OCI-LY1 (cell line): ENCODE measurements around the gene COLEC12.

Source experiments
- H2AFZ ChIP-seq: fragments of 200-600 bp; sonication (generic), shearing (Covaris generic); 2 replicates; pipeline ENCODE4 v1.6.0; 2014; ENCODE audit warnings: antibody characterized with exemption, mild to moderate bottlenecking, low read length
- H3F3A ChIP-seq: fragments of 200-600 bp; sonication (generic), shearing (Covaris generic); 2 replicates; pipeline ENCODE4 v1.6.0; 2014; ENCODE audit warnings: mild to moderate bottlenecking, antibody characterized with exemption, low read length, moderate library complexity; ENCODE audit not compliant: insufficient read depth
- H3K27ac ChIP-seq: fragments of 200-600 bp; sonication (generic); 2 replicates; pipeline ENCODE4 v1.5.1; 2014; ENCODE audit warnings: low read length, mixed run types, mild to moderate bottlenecking, low read depth; ENCODE audit not compliant: poor library complexity, severe bottlenecking
- H3K27me3 ChIP-seq: fragments of 200-600 bp; sonication (generic); 2 replicates; pipeline ENCODE4 v1.6.0; 2014; ENCODE audit warnings: antibody characterized with exemption, mild to moderate bottlenecking, low read length, moderate library complexity; ENCODE audit not compliant: insufficient read depth
- H3K36me3 ChIP-seq: fragments of 200-600 bp; sonication (generic); 2 replicates; pipeline ENCODE4 v1.6.1; 2014; ENCODE audit warnings: mild to moderate bottlenecking, antibody characterized with exemption, low read length, moderate library complexity, mixed read lengths; ENCODE audit not compliant: insufficient read depth
- H3K4me1 ChIP-seq: fragments of 200-600 bp; sonication (generic); 2 replicates; pipeline ENCODE4 v1.5.1; 2014; ENCODE audit warnings: mild to moderate bottlenecking, low read length, moderate library complexity; ENCODE audit not compliant: insufficient read depth, severe bottlenecking
- H3K4me2 ChIP-seq: fragments of 200-600 bp; sonication (generic), shearing (Covaris generic); 2 replicates; pipeline ENCODE4 v1.6.1; 2014; ENCODE audit warnings: low read length
- H3K4me3 ChIP-seq: fragments of 200-600 bp; sonication (generic); 2 replicates; pipeline ENCODE4 v1.5.1; 2014; ENCODE audit warnings: low read length, low read depth, mild to moderate bottlenecking, mixed read lengths; ENCODE audit not compliant: poor library complexity, severe bottlenecking
- H3K79me2 ChIP-seq: fragments of 200-600 bp; shearing (Covaris generic); 2 replicates; pipeline ENCODE4 v1.6.1; 2016; ENCODE audit warnings: mixed run types, low read length, mixed read lengths; ENCODE audit not compliant: insufficient read depth
- H3K9ac ChIP-seq: fragments of 200-600 bp; sonication (generic), shearing (Covaris generic); 2 replicates; pipeline ENCODE4 v1.6.1; 2014; ENCODE audit warnings: mild to moderate bottlenecking, low read length, mixed read lengths
- H3K9me2 ChIP-seq: fragments of 200-600 bp; sonication (generic), shearing (Covaris generic); 2 replicates; pipeline ENCODE4 v1.6.1; 2014; ENCODE audit warnings: low read depth, mild to moderate bottlenecking, low read length, mixed read lengths
- H3K9me3 ChIP-seq: fragments of 200-600 bp; shearing (Covaris generic); 2 replicates; pipeline ENCODE4 v1.6.1; 2014; ENCODE audit warnings: low read length, mixed read lengths
- H4K20me1 ChIP-seq: fragments of 200-600 bp; sonication (generic), shearing (Covaris generic); 2 replicates; pipeline ENCODE4 v1.6.0; 2016; ENCODE audit warnings: mild to moderate bottlenecking, low read length; ENCODE audit not compliant: insufficient read depth
- CTCF ChIP-seq: fragments of 200-600 bp; sonication (generic), shearing (Covaris generic); IDR thresholded peaks from 2 replicates; pipeline ENCODE4 v1.5.1; 2017; ENCODE audit warnings: mild to moderate bottlenecking, antibody characterized with exemption, low read length, moderate library complexity, mixed read lengths
- EZH2 ChIP-seq: fragments of 200-600 bp; sonication (generic), shearing (Covaris generic); IDR thresholded peaks from 2 replicates; pipeline ENCODE4 v1.8.0; 2017; ENCODE audit warnings: borderline replicate concordance, mixed run types, mild to moderate bottlenecking, antibody characterized with exemption, low read length, moderate library complexity, mixed read lengths

The COLEC12 gene

GRCh38 chr18:379681-380330 lies 120.7 kb downstream of the COLEC12 start:
- Histone ChIP-seq H3K4me1 (no peaks in the 10 kb centered on the region), H3K27ac (no peak overlapping the region)

DNA sequence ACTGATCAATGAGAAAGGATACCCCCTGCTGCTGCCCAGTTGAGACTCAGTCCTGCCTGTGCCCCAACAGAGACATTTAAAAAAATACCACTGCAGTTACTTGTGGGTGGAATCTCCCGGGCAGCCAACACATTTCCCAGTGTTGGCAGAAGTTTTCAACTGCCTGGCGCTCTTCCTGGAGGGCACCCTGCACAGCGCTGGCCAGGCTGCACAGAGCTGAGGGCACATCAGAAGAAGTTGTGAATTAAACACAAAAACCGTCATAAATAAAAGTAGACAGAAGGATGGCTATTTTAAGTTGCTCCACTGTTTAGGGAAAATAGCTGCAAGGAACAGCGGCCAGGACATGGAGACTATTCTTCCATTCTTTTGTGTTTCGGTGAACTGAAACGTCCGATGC lies 122.4 kb downstream of the COLEC12 start:
- H3K27ac ChIP-seq, result no peak overlapping the region
- H2AFZ ChIP-seq, result no peak overlapping the region
- H3K4me2 ChIP-seq, result no peak overlapping the region
- H3K9me3 ChIP-seq, result no peaks in the 10 kb centered on the region
- H3F3A ChIP-seq, result no peaks in the 10 kb centered on the region
- no peaks in the 10 kb centered on the region for H3K79me2 ChIP-seq
- no peak overlapping the region for H3K4me3 ChIP-seq
- no peaks in the 10 kb centered on the region for H3K27me3 ChIP-seq
- H3K9ac ChIP-seq, result no peak overlapping the region
- H3K36me3 ChIP-seq, result no peaks in the 10 kb centered on the region
- no peak for TF ChIP-seq CTCF
- TF ChIP-seq EZH2, result no peak
- no peaks in the 10 kb centered on the region for H3K9me2 ChIP-seq
- H3K4me1 ChIP-seq, result no peaks in the 10 kb centered on the region
- no peaks in the 10 kb centered on the region for H4K20me1 ChIP-seq

More at GRCh38 chr18:379681-380330, 120.7 kb downstream of the COLEC12 start:
- Histone ChIP-seq H3K9ac (no peak overlapping the region), H3K9me3 (no peaks in the 10 kb centered on the region), H4K20me1 (no peaks in the 10 kb centered on the region), H3K9me2 (no peaks in the 10 kb centered on the region), H3K27me3 (no peaks in the 10 kb centered on the region), H3F3A (no peaks in the 10 kb centered on the region), H3K36me3 (no peaks in the 10 kb centered on the region), H3K4me2 (no peak overlapping the region), H3K4me3 (no peak overlapping the region), H3K79me2 (no peaks in the 10 kb centered on the region), H2AFZ (no peak overlapping the region)
- TF ChIP-seq CTCF, result no peak
- no peak for TF ChIP-seq EZH2

- Histone ChIP-seq H3K79me2 (no peaks in the 10 kb centered on the region), H3F3A (no peaks in the 10 kb centered on the region), H3K9me2 (no peaks in the 10 kb centered on the region), H3K4me3 (no peak overlapping the region), H3K27me3 (no peaks in the 10 kb centered on the region), H3K36me3 (no peaks in the 10 kb centered on the region), H3K4me1 (no peaks in the 10 kb centered on the region), H3K4me2 (no peak overlapping the region), H3K27ac (no peak overlapping the region), H3K9me3 (no peaks in the 10 kb centered on the region), H4K20me1 (no peaks in the 10 kb centered on the region), H2AFZ (no peak overlapping the region), H3K9ac (no peak overlapping the region)
- TF ChIP-seq EZH2 (no peak), CTCF (no peak)
Measured at GRCh38 chr18:377088-377487, 123.4 kb downstream of the COLEC12 start.
